Measurements from ENCODE around the gene ARRDC3.
"Not testable (repeated sequence)": the region's sequence is repeated elsewhere in the genome, so short reads cannot be mapped to it uniquely, and the experiment has no call there.

GRCh38 chr5:91354867-91355266 lies 28.2 kb downstream of the ARRDC3 start:
- not testable (repeated sequence) for TF ChIP-seq CTCF (conservative IDR thresholded peaks at IDR 0.05 in 1 of 2, IDR thresholded peaks at IDR 0.05 in 1 of 2; ENCODE audit: low read depth in 1 of 2, low read length in 2 of 2); EZH2 (IDR thresholded peaks at IDR 0.05; ENCODE audit: low read length, missing control alignments)

All from fibroblast of lung (primary cell).